ENCODE results near the gene POLR3K.

The POLR3K gene

GRCh38 chr16:78444-79150 lies 25.2 kb upstream of the POLR3K start:
- no peak for DNase-seq

GRCh38 chr16:77807-78443 lies 24.5 kb upstream of the POLR3K start, which contains the start of gene MPG:
Gene MPG (plus strand): TSS chr16:78225. CDS start chr16:78310, 85 bp downstream.
- no peak for DNase-seq

- DNase-seq: no peak
These were observed 23.9 kb upstream of the POLR3K start for GRCh38 chr16:77273-77806.

- no peak for DNase-seq
These were observed 23.3 kb upstream of the POLR3K start for GRCh38 chr16:76535-77272.

GRCh38 chr16:75580-76501 lies 22.4 kb upstream of the POLR3K start:
- no peak for DNase-seq

GRCh38 chr16:74747-75334 lies 21.4 kb upstream of the POLR3K start:
- DNase-seq: no peak

GRCh38 chr16:74051-74746 lies 20.8 kb upstream of the POLR3K start:
- no peak for DNase-seq

- no peak for DNase-seq
These were observed 19.4 kb upstream of the POLR3K start, which contains the start of gene RHBDF1 for GRCh38 chr16:72561-73548. Gene RHBDF1 (minus strand): TSS chr16:72631. CDS start chr16:65015, 7,616 bp downstream.

GRCh38 chr16:71540-72401 lies 18.4 kb upstream of the POLR3K start:
- DNase-seq: no peak

GRCh38 chr16:71210-71539 lies 17.8 kb upstream of the POLR3K start:
- DNase-seq: no peak

- DNase-seq: no peak
These were observed 15.8 kb upstream of the POLR3K start for GRCh38 chr16:69181-69580.

GRCh38 chr16:67884-68789 lies 14.7 kb upstream of the POLR3K start:
- DNase-seq: no peak

- no peak for DNase-seq
These were observed 13.9 kb upstream of the POLR3K start for GRCh38 chr16:67183-67791.

GRCh38 chr16:66309-67182 lies 13.1 kb upstream of the POLR3K start:
- DNase-seq: no peak

- DNase-seq: no peak
These were observed 12.3 kb upstream of the POLR3K start for GRCh38 chr16:65745-66144.

GRCh38 chr16:64914-65255 lies 11.5 kb upstream of the POLR3K start:
- no peak for DNase-seq
